ENCODE measurements around the gene RAB33A. TPM values are rescaled to one million over a fixed set of nuclear protein-coding genes. Genes with fewer than 3 reads are reported as not detected.

Gene RAB33A
- polyA plus RNA-seq, 1 donor (not counting 4 experiments of a cell fraction or from before 2014, with no cell fraction given): not detected

DNA sequence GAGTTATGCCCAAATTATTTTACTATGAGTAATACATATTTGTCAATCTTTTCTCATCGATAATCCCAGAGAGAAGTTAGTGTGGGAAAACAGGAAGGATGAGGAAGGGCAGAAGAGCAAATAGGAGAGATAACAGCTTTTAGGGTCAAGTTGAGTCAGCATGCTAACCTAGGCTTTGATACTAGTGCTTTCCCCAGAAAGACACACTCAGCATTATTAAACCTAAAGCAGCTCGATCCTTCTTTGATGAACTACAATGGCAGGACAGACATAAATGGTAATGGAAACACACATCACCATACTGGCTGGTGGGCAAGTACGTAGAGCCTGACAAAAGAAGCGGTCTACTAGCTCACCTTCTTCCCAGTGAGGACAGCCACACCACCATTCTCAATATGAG is 26.6 kb upstream of the RAB33A start:
- no peaks in the 10 kb centered on the region for H3K79me2 ChIP-seq (ENCODE audit: control insufficient read depth, insufficient read depth, low read length)
- H3K4me1 ChIP-seq (ENCODE audit: control insufficient read depth, extremely low read depth, insufficient read depth, low read length): peaks cover 9% of the 10 kb centered on the region
- no peaks in the 10 kb centered on the region for H3K27me3 ChIP-seq (ENCODE audit: control insufficient read depth, extremely low read depth, insufficient read depth, low read length)
- no peak for FAIRE-seq
- no peak overlapping the region for H3K27ac ChIP-seq (ENCODE audit: control insufficient read depth, insufficient read depth, low read length)
- no peak overlapping the region for H2AFZ ChIP-seq (ENCODE audit: control insufficient read depth, low read length)
- dilution Hi-C loops (cut with MboI; ENCODE audit: extremely low pct_ligation_motif_present, low sequenced_read_pairs): no loop called here
- H3K9me3 ChIP-seq (ENCODE audit: control insufficient read depth, low read depth, low read length): no peaks in the 10 kb centered on the region
- TF ChIP-seq CTCF (optimal IDR thresholded peaks at IDR 0.05 in 1 of 3, IDR thresholded peaks at IDR 0.05 in 1 of 3, conservative IDR thresholded peaks at IDR 0.05 in 1 of 3; ENCODE audit: extremely low read depth in 1 of 3, insufficient read depth in 2 of 3, low read length in 3 of 3) (no peak), EZH2 (IDR thresholded peaks at IDR 0.05; ENCODE audit: low read length) (no peak)
- H3K4me3 ChIP-seq (ENCODE audit: control insufficient read depth in 2 of 3, extremely low read depth in 1 of 3, insufficient read depth in 2 of 3, low read depth in 1 of 3, low read length in 3 of 3): no peak overlapping the region
- H3K4me2 ChIP-seq (ENCODE audit: control insufficient read depth, extremely low read depth, insufficient read depth, low read depth, low read length): no peak overlapping the region
- H3K36me3 ChIP-seq (ENCODE audit: control insufficient read depth in 2 of 2, extremely low read depth in 1 of 2, insufficient read depth in 2 of 2, low read length in 2 of 2): peaks cover 0 to 4% of the 10 kb centered on the region in 2 experiments
- DNase-seq (ENCODE audit: low read depth, low spot score): no peak
- no peaks in the 10 kb centered on the region for H4K20me1 ChIP-seq (ENCODE audit: control insufficient read depth, extremely low read depth, insufficient read depth, low read length)
- no peaks in the 10 kb centered on the region for H3K9me1 ChIP-seq (ENCODE audit: control insufficient read depth, extremely low read depth, insufficient read depth, low read length)
- no peak overlapping the region for H3K9ac ChIP-seq (ENCODE audit: control insufficient read depth, extremely low read depth, insufficient read depth, low read length)

- dilution Hi-C loops (cut with MboI; ENCODE audit: extremely low pct_ligation_motif_present, low sequenced_read_pairs): no loop called here
- Histone ChIP-seq H3K9me3 (ENCODE audit: control insufficient read depth, low read depth, low read length) (no peaks in the 10 kb centered on the region), H4K20me1 (ENCODE audit: control insufficient read depth, extremely low read depth, insufficient read depth, low read length) (no peaks in the 10 kb centered on the region), H3K4me1 (ENCODE audit: control insufficient read depth, extremely low read depth, insufficient read depth, low read length) (peaks cover 9% of the 10 kb centered on the region), H3K36me3 (ENCODE audit: control insufficient read depth in 2 of 2, extremely low read depth in 1 of 2, insufficient read depth in 2 of 2, low read length in 2 of 2) (peaks cover 0 to 4% of the 10 kb centered on the region in 2 experiments), H3K4me2 (ENCODE audit: control insufficient read depth, extremely low read depth, insufficient read depth, low read depth, low read length) (no peak overlapping the region), H3K27ac (ENCODE audit: control insufficient read depth, insufficient read depth, low read length) (no peak overlapping the region), H3K9ac (ENCODE audit: control insufficient read depth, extremely low read depth, insufficient read depth, low read length) (no peak overlapping the region), H3K79me2 (ENCODE audit: control insufficient read depth, insufficient read depth, low read length) (no peaks in the 10 kb centered on the region), H2AFZ (ENCODE audit: control insufficient read depth, low read length) (no peak overlapping the region), H3K27me3 (ENCODE audit: control insufficient read depth, extremely low read depth, insufficient read depth, low read length) (no peaks in the 10 kb centered on the region), H3K9me1 (ENCODE audit: control insufficient read depth, extremely low read depth, insufficient read depth, low read length) (no peaks in the 10 kb centered on the region), H3K4me3 (ENCODE audit: control insufficient read depth in 2 of 3, extremely low read depth in 1 of 3, insufficient read depth in 2 of 3, low read depth in 1 of 3, low read length in 3 of 3) (no peak overlapping the region)
- TF ChIP-seq CTCF (optimal IDR thresholded peaks at IDR 0.05 in 1 of 3, IDR thresholded peaks at IDR 0.05 in 1 of 3, conservative IDR thresholded peaks at IDR 0.05 in 1 of 3; ENCODE audit: extremely low read depth in 1 of 3, insufficient read depth in 2 of 3, low read length in 3 of 3): no peak
- no peak for TF ChIP-seq EZH2 (IDR thresholded peaks at IDR 0.05; ENCODE audit: low read length)
- FAIRE-seq (no peak), DNase-seq (ENCODE audit: low read depth, low spot score) (no peak)
Measured at GRCh38 chrX:130147631-130148030, 24.1 kb upstream of the RAB33A start.
